GM19468 (cell line): ENCODE measurements around the gene SAMD9L.

ENCODE experiments used
- ATAC-seq: cut with Tn5 transposase; IDR thresholded peaks from one replicate; pipeline ENCODE4 v1.9.1; 2021; ENCODE audit warnings: mild to moderate bottlenecking, moderate library complexity, moderate number of reproducible peaks; ENCODE audit not compliant: unreplicated experiment; ENCODE audit errors: extremely low read depth

SAMD9L gene

DNA sequence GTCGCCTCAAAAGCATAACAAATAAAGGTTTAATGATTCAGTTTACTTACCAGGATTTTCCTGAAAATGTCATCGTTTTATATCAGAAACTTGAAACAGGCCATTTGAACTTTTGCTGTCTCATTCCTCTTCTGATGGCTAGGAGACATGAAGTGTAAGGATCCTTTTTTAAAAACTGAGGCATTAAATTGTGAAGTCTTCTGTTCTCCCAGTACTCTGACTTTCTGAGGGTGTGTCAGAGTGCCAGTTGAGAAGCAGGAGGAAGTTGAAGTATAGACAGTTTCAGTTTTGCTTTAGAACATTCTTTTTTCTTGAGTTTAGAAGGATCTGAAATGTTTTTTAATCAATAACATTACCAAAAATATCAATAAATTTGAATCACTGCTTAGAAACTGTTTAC is at the start of gene SAMD9L:
TSS of gene SAMD9L (minus strand) at position 242 of the 400 bp plus-strand sequence. CDS start 12,414 bp downstream, outside the sequence.
- peak; percentile 48 for ATAC-seq

DNA sequence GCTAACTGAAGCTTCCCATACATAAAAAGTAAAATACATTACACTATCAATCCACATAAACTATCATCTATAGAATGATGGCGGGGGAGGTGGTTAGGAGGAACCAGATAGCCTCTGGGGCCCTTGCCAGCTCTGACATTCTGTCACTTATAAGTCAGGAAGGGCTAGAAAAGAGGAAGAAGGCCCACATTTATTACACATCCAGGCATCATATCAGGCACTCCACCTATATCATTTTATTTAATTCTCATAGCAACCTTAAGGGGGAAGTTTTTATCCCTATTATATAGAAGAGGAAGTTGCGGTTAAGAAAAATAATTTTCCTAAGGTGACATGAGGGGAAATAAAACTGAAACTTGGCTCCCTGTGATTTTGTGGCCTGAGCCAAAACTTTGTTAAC is 48.2 kb upstream of the SAMD9L start:
- no peak for ATAC-seq

DNA sequence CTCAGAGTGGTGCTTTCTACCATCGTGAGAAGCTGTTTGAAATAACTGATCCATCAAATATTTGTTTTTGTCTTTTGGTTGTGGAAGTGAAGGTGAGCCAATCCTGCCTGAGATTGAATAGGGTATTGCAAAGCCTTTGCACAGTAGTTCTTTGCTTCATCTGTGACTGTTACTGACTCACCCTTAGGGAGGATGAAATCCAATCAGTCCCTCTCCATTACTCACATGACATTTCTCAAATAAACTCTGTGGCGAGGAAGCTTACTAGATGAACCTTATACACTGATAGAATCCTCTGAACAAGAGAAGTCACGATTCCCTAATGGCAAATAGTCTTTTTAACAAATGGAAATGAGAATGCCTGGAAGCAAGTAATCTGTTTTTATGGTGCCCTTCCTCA is 46.2 kb upstream of the SAMD9L start:
- ATAC-seq, result no peak

DNA sequence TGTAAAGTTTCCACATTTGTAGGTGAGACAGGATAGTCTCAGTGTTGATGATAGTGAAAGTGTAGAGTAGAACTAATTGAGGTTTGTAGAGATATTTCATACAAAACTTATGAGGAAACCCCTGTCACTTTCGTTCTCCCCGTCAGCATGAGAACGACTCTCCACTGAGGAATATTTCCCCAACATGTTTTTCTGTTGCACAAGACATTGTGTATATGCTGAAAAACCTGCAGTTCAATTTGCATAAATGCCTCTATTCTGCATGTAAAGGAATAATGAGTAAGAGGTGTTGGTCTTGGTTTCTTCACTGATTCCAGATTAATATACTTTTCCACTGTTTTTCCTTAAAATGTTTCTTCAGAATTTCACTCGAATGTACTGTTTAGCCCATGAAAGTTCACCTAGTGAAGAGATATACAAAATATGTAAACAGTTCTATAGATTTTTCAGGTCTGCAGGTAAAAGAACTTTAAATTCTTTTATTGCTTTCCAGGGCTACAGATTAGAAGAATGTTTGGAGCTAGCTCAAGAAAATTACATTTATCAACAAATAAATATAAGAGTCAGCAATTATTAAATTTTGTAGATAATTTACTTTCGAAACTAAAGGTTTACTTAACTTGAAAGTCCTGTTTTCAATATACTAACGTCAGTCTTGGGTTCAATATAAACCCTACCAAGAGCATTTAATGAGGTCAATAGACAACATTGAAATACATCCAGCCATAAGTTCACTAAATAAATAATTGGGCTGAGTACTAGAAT is 40.9 kb upstream of the SAMD9L start:
- no peak for ATAC-seq

DNA sequence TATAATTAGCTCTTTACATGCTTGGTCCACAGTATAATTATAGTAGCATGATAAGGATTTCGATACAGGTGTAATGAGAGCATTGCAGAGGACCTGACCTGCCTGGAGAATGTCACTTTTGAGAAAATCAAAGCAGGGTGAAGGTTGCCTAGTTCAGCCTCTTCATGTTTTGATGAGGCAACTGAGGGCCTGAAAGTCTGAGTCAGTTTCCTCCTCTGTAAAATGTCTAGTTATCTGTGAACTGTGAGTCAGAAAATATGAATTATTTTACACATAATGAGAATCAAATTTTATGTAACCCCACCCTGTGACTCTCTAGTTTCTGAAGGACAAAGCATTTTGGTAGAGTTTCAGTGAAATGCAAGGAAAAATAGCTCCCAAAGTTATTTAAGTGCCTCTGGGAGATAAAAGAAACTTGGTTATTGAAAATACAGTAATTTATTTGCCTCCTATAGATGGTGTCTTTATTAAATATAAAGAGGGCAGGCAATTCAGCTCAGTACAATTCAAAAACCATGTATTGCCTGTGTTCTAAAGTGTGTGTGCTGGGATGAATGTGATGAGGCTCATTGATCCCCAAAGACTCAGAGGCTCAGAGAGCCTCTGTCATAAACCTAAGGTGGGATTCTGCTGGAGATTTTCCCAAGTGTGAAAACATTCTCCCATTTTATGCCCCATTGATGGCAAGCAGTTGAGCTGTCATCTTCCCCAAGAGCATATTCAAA is 37.3 kb upstream of the SAMD9L start:
- ATAC-seq, result no peak

DNA sequence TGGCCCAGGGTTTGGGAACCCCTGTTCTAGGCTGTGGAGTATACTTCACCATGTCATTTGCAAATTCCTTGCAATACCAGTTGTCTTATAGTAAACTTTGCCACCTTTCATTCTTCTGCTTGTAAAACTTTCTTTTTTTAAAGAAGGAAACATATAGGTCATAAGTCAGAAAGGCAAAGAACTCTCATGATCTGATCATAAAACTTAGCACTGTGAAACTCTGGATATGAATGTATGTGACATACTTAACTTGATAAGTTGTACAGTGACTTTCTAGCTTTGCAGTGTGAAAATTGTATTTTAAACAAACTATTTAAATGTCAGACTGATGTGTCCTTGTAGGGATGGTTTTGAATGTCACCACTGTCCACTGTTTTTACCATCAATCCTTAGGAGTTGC is 31.0 kb upstream of the SAMD9L start:
- ATAC-seq, result no peak

DNA sequence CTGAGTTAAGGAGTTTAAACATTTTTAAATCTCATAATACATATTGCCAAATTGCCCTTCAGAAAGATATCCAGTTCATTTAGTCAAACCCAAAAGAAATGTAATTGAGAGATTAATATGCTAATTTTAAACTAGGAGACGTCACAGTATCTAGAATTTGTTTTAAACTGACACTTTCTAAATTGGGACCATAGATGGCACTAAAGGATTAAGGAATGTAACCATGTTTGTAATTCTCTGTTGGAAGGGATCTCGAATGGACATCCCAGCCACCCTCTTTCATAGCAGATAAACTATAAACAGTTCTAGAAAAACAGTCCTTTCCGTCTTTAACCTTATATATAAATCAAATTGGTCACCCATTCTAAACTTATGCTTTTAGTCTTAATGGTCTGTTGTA is 30.0 kb upstream of the SAMD9L start:
- ATAC-seq, result no peak

DNA sequence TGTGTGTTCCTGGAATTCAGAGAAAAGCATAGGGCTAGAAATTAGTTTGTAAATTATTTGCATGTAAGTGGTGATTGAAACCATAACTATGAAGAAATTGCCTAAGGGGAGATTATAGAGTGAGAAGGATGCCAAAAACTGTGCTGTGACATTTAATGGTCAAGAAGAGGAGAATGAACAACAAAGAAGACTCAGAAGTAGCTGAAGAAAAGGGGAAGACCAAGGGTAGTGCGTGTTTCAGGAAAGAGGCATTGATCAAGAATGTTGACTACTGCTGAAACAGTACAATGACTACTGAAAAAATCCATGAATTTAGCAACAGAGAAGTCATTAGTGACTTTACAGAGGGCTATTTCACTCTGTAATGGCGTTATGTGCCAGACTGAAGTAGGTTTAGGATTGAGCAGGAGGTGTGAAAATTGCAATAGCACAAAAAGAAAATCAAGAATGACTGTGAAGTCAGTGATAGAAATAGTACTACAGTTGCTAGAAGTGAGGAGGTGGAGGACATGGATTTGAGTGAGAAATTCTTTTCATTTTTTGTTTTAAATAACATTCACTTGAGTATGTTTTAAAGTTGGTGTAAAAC is 28.9 kb upstream of the SAMD9L start:
- no peak for ATAC-seq

DNA sequence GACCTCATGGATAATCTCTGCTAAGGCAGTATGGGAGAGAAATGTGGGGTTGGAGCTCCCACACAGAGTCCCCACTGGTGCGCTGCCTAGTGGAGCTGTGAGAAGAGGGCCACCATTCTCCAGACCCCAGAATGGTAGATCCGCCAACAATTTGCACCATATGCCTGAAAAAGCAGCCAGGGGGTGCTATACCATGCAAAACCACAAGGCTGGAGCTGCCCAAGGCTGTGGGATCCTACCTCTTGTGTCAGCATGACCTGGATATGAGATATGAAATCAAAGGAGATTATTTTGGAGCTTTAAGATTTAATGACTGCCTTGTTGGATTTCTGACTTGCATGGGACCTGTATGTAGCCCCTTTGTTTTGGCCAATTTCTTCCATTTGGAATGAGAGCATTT is 27.0 kb upstream of the SAMD9L start:
- ATAC-seq, result no peak

DNA sequence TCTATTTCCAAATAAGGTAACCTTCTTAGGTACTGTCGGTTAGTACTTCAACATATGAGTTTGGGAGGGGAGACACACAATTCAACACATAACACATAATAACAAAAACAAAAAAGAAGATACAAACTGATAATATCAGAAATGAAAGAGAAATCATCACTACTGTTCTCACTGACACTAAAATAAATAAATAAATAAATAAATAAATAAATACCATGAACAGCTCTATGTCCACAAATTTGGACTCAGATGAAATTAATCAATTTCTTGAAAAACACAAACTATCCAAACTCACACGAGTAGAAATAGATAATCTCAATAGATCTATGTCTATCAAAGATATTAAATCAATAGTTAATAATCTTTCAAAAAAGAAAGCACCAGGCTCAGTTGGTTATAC is 24.5 kb upstream of the SAMD9L start:
- no peak for ATAC-seq

DNA sequence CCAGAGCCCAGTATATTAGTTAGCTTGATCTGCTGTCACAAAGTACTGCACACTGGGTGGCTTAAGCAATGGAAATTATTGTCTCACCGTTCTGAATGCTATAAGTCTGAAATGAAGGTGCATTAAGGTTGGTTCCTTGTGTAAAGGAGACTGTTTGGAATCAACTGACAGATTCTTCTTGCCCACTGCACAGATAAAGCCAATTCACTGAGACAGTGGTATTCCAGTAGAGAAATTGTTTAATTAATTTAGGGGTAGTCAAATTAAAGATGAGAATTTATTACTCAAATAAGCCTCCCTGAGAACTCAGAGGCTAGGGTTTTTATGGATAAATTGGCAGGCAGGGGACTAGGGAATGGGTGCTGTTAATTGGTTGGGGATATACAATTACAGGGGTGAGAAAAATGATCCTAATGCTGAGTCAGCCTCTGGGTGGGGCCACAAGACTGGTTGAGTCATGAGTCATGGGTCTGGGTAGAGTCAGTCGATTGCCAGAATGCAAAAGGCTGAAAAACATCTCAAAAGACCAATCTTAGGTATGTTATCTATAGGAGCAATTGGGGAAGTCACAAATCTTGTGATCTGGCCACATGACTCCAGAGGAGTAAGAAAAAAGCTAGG is 23.5 kb upstream of the SAMD9L start:
- no peak for ATAC-seq

DNA sequence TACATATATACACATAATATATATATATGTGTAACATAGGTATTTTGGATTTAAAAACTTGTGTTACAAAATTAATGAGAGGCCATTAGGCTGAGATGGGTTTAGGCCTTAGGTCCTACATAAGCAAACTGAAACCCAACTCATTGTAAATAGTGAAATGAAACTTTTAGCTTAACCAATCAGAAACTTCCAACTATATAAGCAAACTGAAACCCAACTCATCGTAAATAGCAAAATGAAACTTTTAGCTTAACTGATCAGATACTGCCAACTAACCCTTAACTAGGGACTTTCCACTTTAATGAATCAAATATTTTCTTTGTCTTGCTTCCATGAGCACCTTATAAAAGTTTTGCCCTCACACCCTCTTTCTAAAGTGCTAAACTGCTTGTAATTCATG is 17.3 kb upstream of the SAMD9L start:
- ATAC-seq, result peak; percentile 98

DNA sequence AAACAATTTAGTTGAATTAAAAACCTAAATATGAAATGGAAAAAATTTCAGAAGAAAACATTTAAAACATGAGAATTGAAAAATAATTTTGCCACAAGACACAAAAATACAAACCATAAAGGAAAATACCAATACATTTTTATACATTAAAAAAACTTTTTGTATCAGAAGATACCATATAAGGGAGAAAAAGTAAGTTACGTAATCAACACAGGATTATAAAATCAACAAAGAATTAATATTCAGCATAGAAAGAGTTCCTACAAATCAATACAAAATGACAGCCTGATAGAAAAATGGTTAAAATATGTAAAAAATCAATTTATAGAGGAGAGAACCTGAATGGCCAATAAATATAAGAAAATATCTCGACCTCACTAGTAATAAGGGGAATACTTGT is 16.6 kb upstream of the SAMD9L start:
- no peak for ATAC-seq

DNA sequence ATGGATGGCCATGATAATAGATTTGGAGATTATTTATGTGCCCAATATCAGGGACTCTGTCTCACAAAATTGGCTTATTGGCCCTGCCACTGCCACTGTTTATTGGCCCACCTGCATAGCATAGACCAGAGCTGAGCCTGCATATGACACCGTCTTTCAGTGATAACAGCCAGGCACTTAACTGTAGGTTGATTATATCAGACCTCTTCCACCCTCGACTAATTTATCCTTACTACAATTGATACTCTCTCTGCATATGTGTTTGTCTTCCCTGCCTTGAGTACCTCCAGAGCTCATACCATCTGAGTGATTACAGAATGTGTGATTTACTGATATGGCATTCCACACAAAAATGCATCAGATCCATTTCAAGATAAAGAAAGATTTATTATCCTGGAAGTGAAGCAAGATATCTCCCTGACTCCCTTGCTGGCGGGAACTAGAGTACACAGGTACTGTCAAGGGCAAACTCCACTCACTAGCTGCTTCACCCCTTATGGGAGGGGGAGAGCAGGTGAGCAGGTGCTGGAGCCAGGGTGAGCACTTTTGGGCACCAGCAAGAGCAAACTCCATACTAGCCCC is 13.1 kb upstream of the SAMD9L start:
- no peak for ATAC-seq

DNA sequence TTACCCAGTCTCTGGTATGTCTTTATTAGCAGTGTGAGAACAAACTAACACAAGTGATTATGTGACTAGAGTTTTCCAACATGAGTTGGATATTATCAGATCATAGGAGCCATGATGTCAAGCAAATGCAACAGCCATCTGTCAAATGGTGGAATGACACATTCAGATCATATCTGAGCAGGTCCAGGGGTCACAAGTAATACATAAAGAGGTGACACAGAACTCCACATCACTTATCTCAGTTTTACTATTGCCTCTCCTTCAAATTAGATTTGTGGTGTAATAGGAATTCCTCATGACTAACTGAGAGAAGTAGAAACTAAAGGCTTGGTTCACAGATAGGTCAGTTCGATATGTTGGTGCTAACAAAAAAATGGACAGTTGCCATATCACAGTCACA is 12.2 kb upstream of the SAMD9L start:
- no peak for ATAC-seq

DNA sequence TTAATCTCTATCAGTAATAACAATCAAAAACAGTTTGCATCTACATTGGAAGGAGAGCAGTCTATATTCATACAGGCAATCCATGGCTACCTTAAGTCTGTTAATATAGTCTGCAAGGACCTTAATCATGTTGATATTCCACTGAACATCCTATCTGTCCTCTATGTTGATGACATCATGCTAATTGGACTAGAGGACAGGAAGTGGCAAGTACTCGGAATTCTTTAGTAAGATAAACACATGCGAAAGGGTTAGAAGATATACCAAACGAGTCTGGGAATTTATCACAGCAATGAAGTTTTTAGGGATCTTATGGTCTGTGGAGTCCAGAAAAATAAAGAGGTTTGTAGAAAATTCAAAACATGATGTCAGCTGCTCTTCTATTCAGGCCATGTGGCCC is 11.3 kb upstream of the SAMD9L start:
- no peak for ATAC-seq

DNA sequence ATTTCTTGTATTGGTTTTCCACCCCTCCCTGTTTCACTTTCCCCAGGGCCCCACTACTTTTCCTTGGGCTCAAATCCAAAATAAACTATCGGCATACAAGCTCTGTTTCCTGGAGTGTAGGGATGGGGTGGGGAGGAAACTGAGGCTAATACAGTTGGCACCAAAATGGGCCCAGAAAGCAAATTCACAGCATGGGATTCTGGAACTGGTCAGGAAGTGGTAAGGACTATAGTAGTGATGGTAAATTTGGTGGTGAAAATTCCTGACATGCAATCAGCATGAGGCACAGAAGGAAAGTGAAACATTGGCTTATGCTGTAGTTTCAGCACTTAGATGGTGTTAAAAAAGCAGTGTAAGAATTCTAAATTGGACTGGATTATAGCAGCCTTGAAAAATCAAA is 8.7 kb upstream of the SAMD9L start:
- no peak for ATAC-seq

DNA sequence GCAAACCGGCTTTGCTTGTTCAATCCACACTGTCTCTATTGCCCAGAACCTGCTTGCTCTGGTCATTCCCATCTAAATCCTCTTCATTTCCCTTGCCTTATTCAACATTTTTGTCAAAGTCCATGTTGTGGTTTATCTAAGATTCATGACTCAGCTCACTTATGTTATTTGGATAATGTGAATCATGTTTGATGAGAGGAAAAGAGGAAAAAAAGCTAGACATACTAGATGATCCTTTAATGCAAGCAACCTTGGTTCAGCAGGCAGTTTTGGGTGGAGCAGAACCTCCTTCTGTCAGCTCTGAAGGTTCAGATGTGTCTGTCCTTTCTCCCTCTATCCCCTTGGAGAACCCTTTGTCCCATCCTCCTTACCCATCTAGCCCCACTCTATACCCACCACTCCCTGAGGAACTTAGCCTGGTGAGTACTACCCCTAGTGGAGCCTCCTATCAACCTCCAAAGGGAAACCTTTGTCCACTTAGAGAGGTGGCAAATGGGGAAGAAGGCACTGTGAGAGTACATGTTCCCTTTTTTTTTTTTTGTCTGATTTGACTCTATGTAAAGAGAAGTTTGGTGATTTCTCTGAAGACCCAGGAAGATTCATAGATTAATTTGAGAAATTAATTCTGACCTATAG is 2.1 kb upstream of the SAMD9L start:
- no peak for ATAC-seq

DNA sequence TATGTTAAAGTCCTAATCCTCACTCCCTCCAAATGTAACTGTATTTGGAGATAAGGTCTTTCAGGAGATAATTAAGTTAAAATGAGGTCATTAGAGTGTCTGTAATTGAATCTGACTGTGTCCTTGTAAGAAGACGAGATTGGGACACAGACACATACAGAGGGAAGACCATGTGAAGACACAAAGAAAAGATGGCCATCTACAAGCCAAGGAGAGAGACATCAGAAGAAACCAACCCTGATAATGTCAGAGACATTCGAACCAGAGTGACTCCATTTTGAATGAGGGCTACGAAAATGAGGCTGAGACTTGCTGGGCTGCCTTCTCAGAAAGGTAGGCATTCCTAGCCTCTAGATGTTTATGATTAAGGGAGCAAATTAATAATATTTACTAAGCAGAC is 542 bp upstream of the SAMD9L start:
- no peak for ATAC-seq

DNA sequence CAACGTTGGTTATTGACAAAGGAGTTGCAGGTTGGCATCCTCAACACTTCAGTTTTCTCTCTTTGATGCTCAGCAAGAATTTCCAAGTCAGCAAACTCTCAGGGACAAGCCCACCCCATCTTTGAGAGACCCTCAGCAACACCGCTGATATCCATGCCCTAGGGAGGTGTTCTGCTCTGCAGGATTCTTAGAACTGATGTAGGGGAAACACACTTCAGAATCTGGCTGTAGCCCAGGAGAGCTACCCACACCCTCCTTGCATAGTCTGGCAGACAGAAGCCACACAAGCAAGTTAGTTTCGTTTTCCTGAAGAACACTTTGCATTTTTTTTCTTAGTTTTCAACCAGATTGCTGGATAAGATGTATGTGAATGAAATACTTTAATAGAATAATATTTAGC is 822 bp downstream of the SAMD9L start:
- ATAC-seq, result no peak
